Measurements from ENCODE around the gene ELL2. TPM values are rescaled to one million over a fixed set of nuclear protein-coding genes. Genes with fewer than 3 reads are reported as not detected.

Gene ELL2
- total and polyA plus RNA-seq, 2 donors (not counting 1 experiment from before 2014, with no cell fraction given), result 7.2 to 27.0 TPM

- Histone ChIP-seq H3K27me3 (replicated peaks in 1 of 4; ENCODE audit: control extremely low read depth in 1 of 4, control insufficient read depth in 3 of 4, insufficient read depth in 4 of 4, low read length in 3 of 4) (no peaks in the 10 kb centered on the region), H3K36me3 (replicated peaks in 1 of 2; ENCODE audit: control extremely low read depth in 1 of 2, control insufficient read depth in 1 of 2, extremely low read depth in 1 of 2, insufficient read depth in 2 of 2, low read length in 1 of 2) (no peaks in the 10 kb centered on the region), H3K4me2 (replicated peaks; ENCODE audit: low read depth, low read length, poor library complexity, severe bottlenecking) (no peak overlapping the region), H3K4me3 (ENCODE audit: control extremely low read depth in 1 of 5, extremely low read depth in 1 of 5, insufficient read depth in 1 of 5, low read depth in 2 of 5, low read length in 4 of 5) (no peak overlapping the region), H3K4me1 (ENCODE audit: control insufficient read depth in 2 of 2, insufficient read depth in 2 of 2, low read length in 2 of 2) (no peaks in the 10 kb centered on the region), H4K20me1 (ENCODE audit: control insufficient read depth, insufficient read depth, low read length, poor library complexity, severe bottlenecking) (no peaks in the 10 kb centered on the region), H3K9ac (ENCODE audit: low read length) (no peak overlapping the region), H3K27ac (ENCODE audit: low read length in 2 of 2) (no peak overlapping the region), H3K9me3 (ENCODE audit: control extremely low read depth in 1 of 3, control insufficient read depth in 2 of 3, insufficient read depth in 1 of 3, low read length in 2 of 3) (no peaks in the 10 kb centered on the region), H2AFZ (ENCODE audit: insufficient read depth, low read depth, low read length, poor library complexity, severe bottlenecking) (no peak overlapping the region), H3K79me2 (ENCODE audit: control insufficient read depth, insufficient read depth, low read length) (no peaks in the 10 kb centered on the region)
- ChIA-PET CTCF (no interaction called here), POLR2A (no interaction called here)
- DNase-seq, result no peak
- intact Hi-C loops (cut with micrococcal nuclease), result no loop called here
- no peak for TF ChIP-seq CTCF (IDR thresholded peaks at IDR 0.05)
- no peak for TF ChIP-seq EZH2 (IDR thresholded peaks at IDR 0.05; ENCODE audit: borderline replicate concordance, insufficient read depth, low read depth, low read length, poor library complexity, severe bottlenecking)
- WGBS (ENCODE audit: insufficient coverage), result no CpG with 5 or more reads among the region's 4 CpGs
- peaks cover 4% of the 10 kb centered on the region for H3K27me3 Mint-ChIP-seq
- H3K27ac Mint-ChIP-seq, result no peak overlapping the region
- ATAC-seq (ENCODE audit: low read depth), result no peak
- no peaks in the 10 kb centered on the region for H3K9me3 Mint-ChIP-seq (ENCODE audit: insufficient read depth)
- no peak overlapping the region for H3K4me3 Mint-ChIP-seq
- H3K4me1 Mint-ChIP-seq, result no peaks in the 10 kb centered on the region
These were observed 26.4 kb upstream of the ELL2 start for GRCh38 chr5:95988094-95988493.

GRCh38 chr5:95986937-95987520 lies 25.4 kb upstream of the ELL2 start:
- no peak for DNase-seq
- Histone ChIP-seq H2AFZ (ENCODE audit: insufficient read depth, low read depth, low read length, poor library complexity, severe bottlenecking) (no peak overlapping the region), H3K9ac (ENCODE audit: low read length) (no peak overlapping the region), H4K20me1 (ENCODE audit: control insufficient read depth, insufficient read depth, low read length, poor library complexity, severe bottlenecking) (no peaks in the 10 kb centered on the region), H3K4me3 (ENCODE audit: control extremely low read depth in 1 of 5, extremely low read depth in 1 of 5, insufficient read depth in 1 of 5, low read depth in 2 of 5, low read length in 4 of 5) (no peak overlapping the region), H3K9me3 (ENCODE audit: control extremely low read depth in 1 of 3, control insufficient read depth in 2 of 3, insufficient read depth in 1 of 3, low read length in 2 of 3) (no peaks in the 10 kb centered on the region), H3K4me1 (ENCODE audit: control insufficient read depth in 2 of 2, insufficient read depth in 2 of 2, low read length in 2 of 2) (no peaks in the 10 kb centered on the region), H3K27ac (ENCODE audit: low read length in 2 of 2) (no peak overlapping the region), H3K4me2 (replicated peaks; ENCODE audit: low read depth, low read length, poor library complexity, severe bottlenecking) (no peak overlapping the region), H3K79me2 (ENCODE audit: control insufficient read depth, insufficient read depth, low read length) (no peaks in the 10 kb centered on the region), H3K27me3 (replicated peaks in 1 of 4; ENCODE audit: control extremely low read depth in 1 of 4, control insufficient read depth in 3 of 4, insufficient read depth in 4 of 4, low read length in 3 of 4) (no peaks in the 10 kb centered on the region), H3K36me3 (replicated peaks in 1 of 2; ENCODE audit: control extremely low read depth in 1 of 2, control insufficient read depth in 1 of 2, extremely low read depth in 1 of 2, insufficient read depth in 2 of 2, low read length in 1 of 2) (no peaks in the 10 kb centered on the region)
- ATAC-seq (ENCODE audit: low read depth), result no peak
- H3K9me3 Mint-ChIP-seq (ENCODE audit: insufficient read depth), result no peaks in the 10 kb centered on the region
- no peaks in the 10 kb centered on the region for H3K4me1 Mint-ChIP-seq
- ChIA-PET POLR2A (no interaction called here), CTCF (no interaction called here)
- no peak overlapping the region for H3K4me3 Mint-ChIP-seq
- no peak overlapping the region for H3K27ac Mint-ChIP-seq
- no peaks in the 10 kb centered on the region for H3K27me3 Mint-ChIP-seq
- intact Hi-C loops (cut with micrococcal nuclease), result no loop called here
- TF ChIP-seq EZH2 (IDR thresholded peaks at IDR 0.05; ENCODE audit: borderline replicate concordance, insufficient read depth, low read depth, low read length, poor library complexity, severe bottlenecking), result no peak
- no peak for TF ChIP-seq CTCF (IDR thresholded peaks at IDR 0.05)
- whole genome bisulfite sequencing (ENCODE audit: insufficient coverage), result 100% methylated on average over 1 of the region's 5 CpGs
